ENCODE results near the gene GCNT3. TPM values are rescaled to one million over a fixed set of nuclear protein-coding genes. Genes with fewer than 3 reads are reported as not detected.
"Not testable (repeated sequence)": the region's sequence is repeated elsewhere in the genome, so short reads cannot be mapped to it uniquely, and the experiment has no call there.

The GCNT3 gene
- total RNA-seq, 1 experiment from 2014 or later: 0.79 TPM

- DNase-seq (ENCODE audit: low read depth): no peak
These were observed 4.1 kb downstream of the GCNT3 start for GRCh38 chr15:59615661-59616060.

GRCh38 chr15:59616379-59616778, 4.8 kb downstream of the GCNT3 start:
- no peak for DNase-seq (ENCODE audit: low read depth)

- DNase-seq (ENCODE audit: low read depth): no peak
These were observed 6.8 kb downstream of the GCNT3 start for GRCh38 chr15:59618406-59618805.

- DNase-seq (ENCODE audit: low read depth): peak; percentile 75
These were observed 10.7 kb downstream of the GCNT3 start for GRCh38 chr15:59622289-59622688.

- peak; percentile 21 for DNase-seq (ENCODE audit: low read depth)
These were observed 21.1 kb downstream of the GCNT3 start for GRCh38 chr15:59632714-59633113.

- DNase-seq (ENCODE audit: low read depth): no peak
These were observed 24.6 kb downstream of the GCNT3 start for GRCh38 chr15:59636184-59636583.

- not testable (repeated sequence) for DNase-seq (ENCODE audit: low read depth)
These were observed 25.9 kb downstream of the GCNT3 start for GRCh38 chr15:59637507-59637906.

- DNase-seq (ENCODE audit: low read depth): no peak
These were observed 30.8 kb downstream of the GCNT3 start for GRCh38 chr15:59642351-59642750.

GRCh38 chr15:59644756-59645155, 33.2 kb downstream of the GCNT3 start:
- no peak for DNase-seq (ENCODE audit: low read depth)

GRCh38 chr15:59645812-59646211, 34.2 kb downstream of the GCNT3 start:
- DNase-seq (ENCODE audit: low read depth): not testable (repeated sequence)

GRCh38 chr15:59646277-59646676, 34.7 kb downstream of the GCNT3 start:
- DNase-seq (ENCODE audit: low read depth): no peak

GRCh38 chr15:59647085-59647484, 35.5 kb downstream of the GCNT3 start:
- no peak for DNase-seq (ENCODE audit: low read depth)

- DNase-seq (ENCODE audit: low read depth): no peak
These were observed 38.0 kb downstream of the GCNT3 start for GRCh38 chr15:59649603-59650002.

GRCh38 chr15:59654046-59654445, 42.5 kb downstream of the GCNT3 start:
- DNase-seq (ENCODE audit: low read depth): no peak

GRCh38 chr15:59656897-59657634, 45.5 kb downstream of the GCNT3 start, which contains the start of gene GTF2A2:
Gene GTF2A2 (minus strand): TSS chr15:59657515. CDS start chr15:59652277, 5,238 bp downstream.
- peak; percentile 94 for DNase-seq (ENCODE audit: low read depth)

- no peak for DNase-seq (ENCODE audit: low read depth)
These were observed 46.1 kb downstream of the GCNT3 start for GRCh38 chr15:59657635-59658125.

GRCh38 chr15:59659366-59659765, 47.8 kb downstream of the GCNT3 start:
- DNase-seq (ENCODE audit: low read depth): no peak

GRCh38 chr15:59662260-59662659, 50.7 kb downstream of the GCNT3 start:
- no peak for DNase-seq (ENCODE audit: low read depth)

GRCh38 chr15:59668556-59668955, 57.0 kb downstream of the GCNT3 start:
- no peak for DNase-seq (ENCODE audit: low read depth)

Measured in HT1080 (cell line).